Esophagus muscularis mucosa (tissue), 4 donors: ENCODE results near the gene TMEM217. TPM values are rescaled to one million over a fixed set of nuclear protein-coding genes. Genes with fewer than 3 reads are reported as not detected.

Experiments
- DNase-seq: peaks from one replicate; pipeline ENCODE4 v3.0.0-alpha.2; 2017; ENCODE audit errors: extremely low spot score
- H3K27ac ChIP-seq, 4 donors: fragments of 200-600 bp; sonication (generic); replicated peaks in 1 of 4; 1 replicate in 3 of 4; 2 replicates in 1 of 4; pipeline ENCODE4 v1.5.1; 2016 to 2019; ENCODE audit warnings: mild to moderate bottlenecking in 1 of 4
- H3K27me3 ChIP-seq, 4 donors: fragments of 200-600 bp; sonication (generic); one replicate each; pipeline versions ENCODE4 v1.5.1 to v1.6.0; 2016 to 2019
- H3K36me3 ChIP-seq, 4 donors: fragments of 200-600 bp; sonication (generic); one replicate each; pipeline ENCODE4 v1.5.1; 2016 to 2019
- H3K4me1 ChIP-seq, 4 donors: fragments of 200-600 bp; sonication (generic); one replicate each; pipeline ENCODE4 v1.5.1; 2016 to 2019
- H3K4me3 ChIP-seq, 4 donors: fragments of 200-600 bp; sonication (generic); 1 replicate in 2 of 4; 2 replicates in 2 of 4; pipeline ENCODE4 v1.5.1; 2016 to 2019; ENCODE audit warnings: mild to moderate bottlenecking in 4 of 4, moderate library complexity in 1 of 4
- H3K9me3 ChIP-seq, 4 donors: fragments of 200-600 bp; sonication (generic); 1 replicate in 3 of 4; 2 replicates in 1 of 4; pipeline ENCODE4 v1.5.1; 2016 to 2019
- EP300 ChIP-seq: sonication (generic); formaldehyde crosslinking; IDR thresholded peaks from one replicate; pipeline ENCODE4 v1.6.1; 2017; ENCODE audit warnings: antibody characterized with exemption
- POLR2A ChIP-seq: fragments of 450-650 bp; IDR thresholded peaks from one replicate; pipeline ENCODE4 v1.6.1; 2017; ENCODE audit warnings: antibody characterized with exemption, moderate library complexity, mild to moderate bottlenecking, low read depth
- POLR2AphosphoS5 ChIP-seq, 2 donors: sonication (generic); formaldehyde crosslinking; IDR thresholded peaks; one replicate each; pipeline ENCODE4 v1.6.1; 2017; ENCODE audit warnings: antibody characterized with exemption in 2 of 2
- WGBS: methylation state at CpG from one replicate; pipeline ENCODE4 v1.1.5; 2018; 5-methylcytosine and 5-hydroxymethylcytosine counted together
- intact Hi-C: fragments of 100-400 bp; cut with DNase I; formaldehyde crosslinking; loops from one replicate; pipeline ENCODE4 v1.15.1; 2023
- total RNA-seq, 4 donors: library from RNA; depleted of rRNA; stranded (reverse); fragments of >200 nt; gene quantifications; one replicate each; pipeline versions ENCODE4 v1.1.0 to v1.2.1, GENCODE V29; 2016
- TF ChIP-seq, protein P1 (sequence below), 3 experiments: fragments of 200-600 bp in 2 of 3; fragments of 450-650 bp in 1 of 3; sonication (generic) in 2 of 3; IDR thresholded peaks; one replicate each; pipeline ENCODE4 v1.5.1; 2017 to 2019; ENCODE audit warnings: antibody characterized with exemption in 3 of 3, mild to moderate bottlenecking in 2 of 3, moderate library complexity in 1 of 3

The TMEM217 gene
- total RNA-seq, 4 donors from 2014 or later, result 0.26 to 0.99 (median 0.57) TPM; not detected in 1

DNA sequence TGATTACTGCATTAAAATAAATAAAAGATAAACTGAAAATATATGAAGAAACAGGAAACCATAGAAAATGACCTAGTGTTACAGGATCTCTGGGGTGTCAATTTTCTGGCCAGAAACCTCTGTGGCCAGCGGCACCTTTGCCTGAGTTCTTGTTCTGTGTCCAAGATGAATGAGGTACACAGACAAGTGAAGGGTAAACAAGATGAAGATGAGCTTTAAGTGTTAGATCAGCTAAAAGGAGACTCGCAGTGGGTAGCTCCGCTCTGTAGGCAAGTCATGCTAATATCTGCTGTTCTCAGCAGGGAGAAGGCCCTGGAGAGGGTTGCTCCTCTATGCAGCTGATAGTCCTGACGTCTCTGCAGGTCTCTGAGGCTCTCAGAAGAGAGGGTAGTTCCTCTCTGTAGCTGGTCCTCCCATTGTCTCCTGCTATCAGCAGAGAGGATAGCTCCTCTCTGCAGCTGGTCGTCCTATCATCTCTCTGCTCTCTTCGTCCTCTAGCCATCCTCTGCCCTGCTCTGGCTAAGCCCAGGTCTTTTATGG, 36.3 kb downstream of the TMEM217 start:
- WGBS, result 61% methylated on average over 6 of the region's 6 CpGs
- Histone ChIP-seq H3K4me3 (peak overlapping the region; percentile 55 to 68 (median 60)), H3K27ac (peak overlapping the region in 2 of 4 donors; percentile 10 to 19), H3K4me1 (peaks cover 0 to 16% (median 13%) of the 10 kb centered on the region in 4 donors), H3K27me3 (no peaks in the 10 kb centered on the region), H3K36me3 (no peaks in the 10 kb centered on the region), H3K9me3 (no peaks in the 10 kb centered on the region)
- TF ChIP-seq POLR2AphosphoS5 (IDR thresholded peaks at IDR 0.05), result no peak
- TF ChIP-seq EP300, result no peak
- TF ChIP-seq POLR2A, result no peak
- TF ChIP-seq, protein P1, sequence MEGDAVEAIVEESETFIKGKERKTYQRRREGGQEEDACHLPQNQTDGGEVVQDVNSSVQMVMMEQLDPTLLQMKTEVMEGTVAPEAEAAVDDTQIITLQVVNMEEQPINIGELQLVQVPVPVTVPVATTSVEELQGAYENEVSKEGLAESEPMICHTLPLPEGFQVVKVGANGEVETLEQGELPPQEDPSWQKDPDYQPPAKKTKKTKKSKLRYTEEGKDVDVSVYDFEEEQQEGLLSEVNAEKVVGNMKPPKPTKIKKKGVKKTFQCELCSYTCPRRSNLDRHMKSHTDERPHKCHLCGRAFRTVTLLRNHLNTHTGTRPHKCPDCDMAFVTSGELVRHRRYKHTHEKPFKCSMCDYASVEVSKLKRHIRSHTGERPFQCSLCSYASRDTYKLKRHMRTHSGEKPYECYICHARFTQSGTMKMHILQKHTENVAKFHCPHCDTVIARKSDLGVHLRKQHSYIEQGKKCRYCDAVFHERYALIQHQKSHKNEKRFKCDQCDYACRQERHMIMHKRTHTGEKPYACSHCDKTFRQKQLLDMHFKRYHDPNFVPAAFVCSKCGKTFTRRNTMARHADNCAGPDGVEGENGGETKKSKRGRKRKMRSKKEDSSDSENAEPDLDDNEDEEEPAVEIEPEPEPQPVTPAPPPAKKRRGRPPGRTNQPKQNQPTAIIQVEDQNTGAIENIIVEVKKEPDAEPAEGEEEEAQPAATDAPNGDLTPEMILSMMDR (IDR thresholded peaks at IDR 0.05), result no peak
- DNase-seq, result no peak
- intact Hi-C loops, result no loop called here

DNA sequence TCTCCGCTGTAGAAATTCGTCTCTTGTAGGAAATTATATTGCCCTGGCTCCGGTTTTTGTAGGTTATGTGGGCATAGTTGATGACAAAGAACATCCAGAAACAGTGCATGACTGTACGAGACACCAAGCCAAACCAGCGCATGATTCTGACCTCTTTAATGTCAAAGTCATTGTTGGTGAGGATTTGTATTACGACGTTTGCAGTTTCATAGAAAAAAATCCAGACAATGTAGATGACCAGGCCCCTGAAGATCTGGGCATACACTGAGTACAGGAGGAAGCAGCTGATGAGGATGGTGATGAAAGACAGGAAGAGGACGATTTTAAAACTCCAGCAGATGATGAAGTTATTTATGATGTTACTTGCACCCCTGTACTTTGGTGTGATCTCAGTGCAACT, 39.4 kb downstream of the TMEM217 start:
- DNase-seq, result no peak
- intact Hi-C loops, result loop anchor here (10.0 kb wide), 1 partner anchor 334 kb away; the partner anchor contains the start of gene C6orf89
- WGBS, result 73% methylated on average over 8 of the region's 8 CpGs
- H3K4me1 ChIP-seq, result peaks cover 0 to 16% (median 13%) of the 10 kb centered on the region in 4 donors
- H3K27me3 ChIP-seq, result no peaks in the 10 kb centered on the region
- no peak overlapping the region for H3K27ac ChIP-seq
- no peaks in the 10 kb centered on the region for H3K9me3 ChIP-seq
- no peaks in the 10 kb centered on the region for H3K36me3 ChIP-seq
- H3K4me3 ChIP-seq, result no peak overlapping the region
- TF ChIP-seq POLR2A (no peak), POLR2AphosphoS5 (IDR thresholded peaks at IDR 0.05) (no peak), EP300 (no peak)
- TF ChIP-seq, protein P1 (IDR thresholded peaks at IDR 0.05), result no peak

DNA sequence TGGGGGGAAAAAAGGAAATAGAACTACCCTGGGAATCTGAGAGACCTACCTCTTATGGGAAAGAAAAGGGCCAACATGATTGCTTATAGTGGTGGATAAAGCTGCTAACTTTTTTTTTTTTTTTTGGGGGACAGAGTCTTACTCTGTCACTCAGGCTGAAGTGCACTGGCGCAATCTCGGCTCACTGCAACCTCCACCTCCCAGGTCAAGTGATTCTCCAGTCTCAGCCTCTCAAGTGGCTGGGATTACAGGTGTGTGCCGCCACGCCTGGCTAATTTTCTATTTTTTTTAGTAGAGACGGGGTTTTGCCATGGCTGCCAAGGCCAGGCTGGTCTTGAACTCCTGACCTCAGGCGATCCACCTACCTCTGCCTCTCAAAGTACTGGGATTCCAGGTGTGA, 39.9 kb downstream of the TMEM217 start:
- Histone ChIP-seq H3K9me3 (no peaks in the 10 kb centered on the region), H3K27ac (no peak overlapping the region), H3K36me3 (no peaks in the 10 kb centered on the region), H3K4me1 (peaks cover 0 to 15% (median 13%) of the 10 kb centered on the region in 4 donors), H3K4me3 (no peak overlapping the region), H3K27me3 (no peaks in the 10 kb centered on the region)
- no peak for DNase-seq
- TF ChIP-seq, protein P1 (IDR thresholded peaks at IDR 0.05), result no peak
- no peak for TF ChIP-seq POLR2AphosphoS5 (IDR thresholded peaks at IDR 0.05)
- TF ChIP-seq EP300, result no peak
- TF ChIP-seq POLR2A, result no peak
- intact Hi-C loops, result loop anchor here (10.0 kb wide), 1 partner anchor 333 kb away; the partner anchor contains the start of gene C6orf89
- whole genome bisulfite sequencing, result over 99% methylated on average over 6 of the region's 6 CpGs

DNA sequence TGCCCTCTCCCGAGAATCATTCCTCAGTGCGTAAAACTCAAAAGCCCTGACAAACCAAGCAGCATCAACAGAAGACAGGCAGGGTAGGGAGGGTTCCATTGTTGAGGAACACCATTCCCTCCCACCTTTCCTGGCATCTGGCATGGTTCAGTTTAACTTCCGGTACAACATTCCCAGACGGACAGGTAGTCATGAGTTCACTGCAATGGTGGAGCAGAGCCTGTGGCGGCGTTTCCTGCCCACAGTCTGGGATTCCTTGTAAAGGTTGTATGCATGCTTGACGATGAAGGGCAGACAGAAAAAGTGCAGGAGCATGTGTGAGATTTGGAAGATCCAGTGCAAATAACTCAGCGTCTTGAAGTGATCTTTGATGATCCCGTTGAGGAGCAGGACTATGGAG, 45.7 kb downstream of the TMEM217 start:
- TF ChIP-seq, protein P1 (IDR thresholded peaks at IDR 0.05), result no peak
- no peak for TF ChIP-seq EP300
- TF ChIP-seq POLR2A, result no peak
- TF ChIP-seq POLR2AphosphoS5 (IDR thresholded peaks at IDR 0.05), result no peak
- H3K4me3 ChIP-seq, result no peak overlapping the region
- WGBS, result 80% methylated on average over 9 of the region's 9 CpGs
- peaks cover 0 to 9% (median 7%) of the 10 kb centered on the region in 4 donors for H3K4me1 ChIP-seq
- H3K9me3 ChIP-seq, result no peaks in the 10 kb centered on the region
- H3K27me3 ChIP-seq, result no peaks in the 10 kb centered on the region
- no peak for DNase-seq
- no peak overlapping the region for H3K27ac ChIP-seq
- no peaks in the 10 kb centered on the region for H3K36me3 ChIP-seq
- intact Hi-C loops, result loop anchor here (10.0 kb wide), 1 partner anchor 327 kb away; the partner anchor contains the start of gene C6orf89
